CMK (cell line): ENCODE measurements around the gene HSD17B2.
"Not testable (repeated sequence)": the region's sequence is repeated elsewhere in the genome, so short reads cannot be mapped to it uniquely, and the experiment has no call there.

Experiments used
- DNase-seq: peaks from one replicate; pipeline ENCODE4 v3.0.0-alpha.2; 2010; ENCODE audit warnings: low read depth

Gene HSD17B2

GRCh38 chr16:82082097-82082496 is 47.0 kb downstream of the HSD17B2 start:
- no peak for DNase-seq

- DNase-seq, result no peak
These were observed 47.6 kb downstream of the HSD17B2 start for GRCh38 chr16:82082543-82083244.

GRCh38 chr16:82083710-82084353 is 48.8 kb downstream of the HSD17B2 start:
- no peak for DNase-seq

- no peak for DNase-seq
These were observed 50.1 kb downstream of the HSD17B2 start for GRCh38 chr16:82085011-82085779.

- no peak for DNase-seq
These were observed 53.4 kb downstream of the HSD17B2 start for GRCh38 chr16:82088483-82088882.

GRCh38 chr16:82091241-82091640 is 56.2 kb downstream of the HSD17B2 start:
- DNase-seq, result no peak

- no peak for DNase-seq
These were observed 57.7 kb downstream of the HSD17B2 start for GRCh38 chr16:82092711-82093110.

- no peak for DNase-seq
These were observed 58.7 kb downstream of the HSD17B2 start for GRCh38 chr16:82093666-82094300.

GRCh38 chr16:82094942-82095540 is 60.0 kb downstream of the HSD17B2 start:
- DNase-seq, result no peak

GRCh38 chr16:82096641-82097040 is 61.6 kb downstream of the HSD17B2 start:
- DNase-seq, result no peak

DNA sequence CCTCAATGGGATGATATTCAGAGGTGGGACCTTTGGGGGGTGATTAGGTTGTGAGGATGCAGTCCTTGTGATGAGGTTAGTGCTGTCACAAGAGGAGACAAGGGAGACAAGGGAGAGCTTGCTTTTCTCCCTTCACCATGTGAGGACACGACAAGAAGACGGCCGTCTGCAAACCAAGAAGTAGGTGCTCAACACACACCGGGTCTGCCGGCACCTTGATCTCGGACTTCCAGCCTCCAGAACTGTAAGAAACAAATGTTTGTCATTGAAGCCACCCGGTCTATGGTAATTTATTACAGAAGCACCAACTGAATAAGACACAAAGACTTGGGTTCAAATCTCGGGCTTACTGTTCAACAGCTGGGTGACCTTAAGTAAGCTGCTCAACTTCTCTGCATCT is 70.1 kb downstream of the HSD17B2 start:
- no peak for DNase-seq

GRCh38 chr16:82108100-82108499 is 73.0 kb downstream of the HSD17B2 start:
- no peak for DNase-seq

DNA sequence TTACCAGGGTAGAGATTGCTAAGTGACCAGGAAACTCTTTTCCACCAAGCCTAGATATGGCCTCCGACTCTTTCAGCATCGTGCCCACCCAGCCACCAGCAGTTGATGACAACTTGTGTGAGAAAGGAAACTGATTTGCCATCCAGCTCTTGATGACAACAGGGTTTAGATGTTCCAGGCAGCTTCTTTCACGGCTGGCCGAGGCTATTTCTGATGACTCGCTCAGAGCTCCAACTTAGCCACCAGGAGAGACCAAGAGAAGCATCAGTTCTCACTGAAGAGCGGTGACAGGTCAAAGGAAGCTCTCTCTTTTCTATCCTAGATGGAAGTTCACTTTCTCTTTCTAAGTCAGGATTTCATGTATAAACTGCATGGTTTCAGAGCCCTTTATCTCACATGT is 73.7 kb downstream of the HSD17B2 start:
- DNase-seq, result no peak

GRCh38 chr16:82109266-82109665 is 74.2 kb downstream of the HSD17B2 start:
- DNase-seq, result not testable (repeated sequence)

- DNase-seq, result no peak
These were observed 76.9 kb downstream of the HSD17B2 start for GRCh38 chr16:82111944-82112343.

- DNase-seq, result no peak
These were observed 78.7 kb downstream of the HSD17B2 start for GRCh38 chr16:82113741-82114140.

- no peak for DNase-seq
These were observed 81.5 kb downstream of the HSD17B2 start for GRCh38 chr16:82116535-82116934.

DNA sequence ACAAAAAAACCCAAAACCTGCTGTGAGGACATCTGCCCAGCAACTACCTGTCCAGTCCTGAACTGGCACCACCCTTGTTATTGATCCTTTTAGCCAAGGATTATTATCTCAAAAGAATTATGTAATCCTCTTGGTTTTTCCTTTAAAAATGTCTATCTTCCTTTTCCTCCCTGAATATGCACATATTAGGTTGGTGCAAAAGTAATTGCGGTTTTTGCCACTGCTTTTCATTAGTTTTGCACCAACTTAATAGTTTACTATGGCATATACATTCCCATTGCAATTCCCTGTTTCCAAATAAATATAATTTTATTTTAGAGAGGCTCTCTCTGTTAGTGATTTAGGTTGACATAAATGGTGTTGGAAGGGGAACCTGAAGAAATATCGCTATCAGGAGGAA is 83.7 kb downstream of the HSD17B2 start:
- DNase-seq, result no peak

DNA sequence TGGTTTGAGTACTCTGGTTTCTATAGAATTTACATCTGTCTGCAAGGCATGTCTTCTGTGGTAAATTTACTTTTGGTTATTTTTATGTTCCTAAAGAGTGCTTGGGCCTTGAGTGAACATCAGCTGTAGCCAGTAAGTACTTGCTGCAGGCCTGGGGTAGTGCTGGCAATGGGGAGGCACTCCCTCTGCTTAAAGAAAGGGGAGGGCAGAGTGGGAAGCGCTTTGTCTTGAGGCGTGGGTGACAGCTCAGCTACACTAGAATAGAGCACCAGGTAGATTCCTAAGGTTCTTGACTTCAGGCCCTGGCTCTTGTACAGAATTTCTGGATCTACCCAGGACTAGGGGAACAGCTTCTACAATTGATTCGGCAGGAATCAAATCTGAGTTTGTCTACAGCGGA is 84.4 kb downstream of the HSD17B2 start:
- DNase-seq, result no peak

DNA sequence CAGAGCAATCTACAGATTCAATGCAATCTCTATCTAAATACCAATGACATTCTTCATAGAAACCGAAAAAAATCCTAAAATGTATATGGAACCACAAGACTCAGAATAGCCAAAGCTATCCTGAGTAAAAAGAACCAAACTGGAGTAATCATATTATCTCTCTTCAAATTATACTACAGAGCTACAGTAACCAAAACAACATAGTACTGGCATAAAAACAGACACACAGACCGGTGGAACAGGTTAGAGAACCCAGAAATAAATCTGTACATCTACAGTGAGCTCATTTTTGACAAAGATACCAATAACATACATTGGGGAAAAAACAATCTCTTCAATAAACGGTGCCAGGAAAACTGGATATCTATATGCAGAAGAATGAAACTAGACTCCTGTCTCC is 89.6 kb downstream of the HSD17B2 start:
- DNase-seq, result no peak

- DNase-seq, result no peak
These were observed 94.8 kb downstream of the HSD17B2 start for GRCh38 chr16:82129881-82130280.

- DNase-seq, result no peak
These were observed 98.7 kb downstream of the HSD17B2 start for GRCh38 chr16:82133798-82134197.
